Measurements from ENCODE around the gene SETD4. TPM values are rescaled to one million over a fixed set of nuclear protein-coding genes. Genes with fewer than 3 reads are reported as not detected.

Gene SETD4
- total RNA-seq, 1 donor from 2014 or later = 45.8 TPM

DNA sequence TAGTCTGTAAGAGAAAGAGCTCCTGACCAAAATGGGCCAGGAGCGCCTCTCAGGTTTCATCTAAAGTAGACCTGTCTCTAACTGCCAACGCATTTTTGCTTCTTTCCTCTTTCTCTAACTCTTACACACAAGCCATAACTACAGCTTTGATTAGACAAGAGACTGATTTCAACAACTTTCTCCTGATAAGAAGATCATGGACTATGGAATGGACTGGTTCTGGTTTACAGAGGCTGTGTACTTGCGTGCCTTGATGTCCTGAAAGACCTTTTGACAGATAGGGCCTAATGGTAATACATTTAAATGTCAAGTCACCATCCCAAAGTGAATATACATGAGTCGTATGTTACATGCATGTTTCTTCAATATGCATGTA lies 3.7 kb upstream of the SETD4 start:
- TF ChIP-seq, protein P1, sequence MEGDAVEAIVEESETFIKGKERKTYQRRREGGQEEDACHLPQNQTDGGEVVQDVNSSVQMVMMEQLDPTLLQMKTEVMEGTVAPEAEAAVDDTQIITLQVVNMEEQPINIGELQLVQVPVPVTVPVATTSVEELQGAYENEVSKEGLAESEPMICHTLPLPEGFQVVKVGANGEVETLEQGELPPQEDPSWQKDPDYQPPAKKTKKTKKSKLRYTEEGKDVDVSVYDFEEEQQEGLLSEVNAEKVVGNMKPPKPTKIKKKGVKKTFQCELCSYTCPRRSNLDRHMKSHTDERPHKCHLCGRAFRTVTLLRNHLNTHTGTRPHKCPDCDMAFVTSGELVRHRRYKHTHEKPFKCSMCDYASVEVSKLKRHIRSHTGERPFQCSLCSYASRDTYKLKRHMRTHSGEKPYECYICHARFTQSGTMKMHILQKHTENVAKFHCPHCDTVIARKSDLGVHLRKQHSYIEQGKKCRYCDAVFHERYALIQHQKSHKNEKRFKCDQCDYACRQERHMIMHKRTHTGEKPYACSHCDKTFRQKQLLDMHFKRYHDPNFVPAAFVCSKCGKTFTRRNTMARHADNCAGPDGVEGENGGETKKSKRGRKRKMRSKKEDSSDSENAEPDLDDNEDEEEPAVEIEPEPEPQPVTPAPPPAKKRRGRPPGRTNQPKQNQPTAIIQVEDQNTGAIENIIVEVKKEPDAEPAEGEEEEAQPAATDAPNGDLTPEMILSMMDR (IDR thresholded peaks at IDR 0.05; ENCODE audit: unreplicated experiment) = no peak
- H3K36me3 Mint-ChIP-seq (ENCODE audit: insufficient read depth) = peaks cover 3% of the 10 kb centered on the region
- no peak overlapping the region for H3K27ac Mint-ChIP-seq
- DNase-seq (ENCODE audit: low spot score, unreplicated experiment) = no peak
- H3K27me3 Mint-ChIP-seq = peaks cover 3% of the 10 kb centered on the region
- H3K9me3 Mint-ChIP-seq (ENCODE audit: low read depth) = peaks cover 4% of the 10 kb centered on the region
- H3K4me1 Mint-ChIP-seq (ENCODE audit: low read depth) = peaks cover 3% of the 10 kb centered on the region
- H3K4me3 Mint-ChIP-seq (ENCODE audit: low read depth) = no peak overlapping the region

DNA sequence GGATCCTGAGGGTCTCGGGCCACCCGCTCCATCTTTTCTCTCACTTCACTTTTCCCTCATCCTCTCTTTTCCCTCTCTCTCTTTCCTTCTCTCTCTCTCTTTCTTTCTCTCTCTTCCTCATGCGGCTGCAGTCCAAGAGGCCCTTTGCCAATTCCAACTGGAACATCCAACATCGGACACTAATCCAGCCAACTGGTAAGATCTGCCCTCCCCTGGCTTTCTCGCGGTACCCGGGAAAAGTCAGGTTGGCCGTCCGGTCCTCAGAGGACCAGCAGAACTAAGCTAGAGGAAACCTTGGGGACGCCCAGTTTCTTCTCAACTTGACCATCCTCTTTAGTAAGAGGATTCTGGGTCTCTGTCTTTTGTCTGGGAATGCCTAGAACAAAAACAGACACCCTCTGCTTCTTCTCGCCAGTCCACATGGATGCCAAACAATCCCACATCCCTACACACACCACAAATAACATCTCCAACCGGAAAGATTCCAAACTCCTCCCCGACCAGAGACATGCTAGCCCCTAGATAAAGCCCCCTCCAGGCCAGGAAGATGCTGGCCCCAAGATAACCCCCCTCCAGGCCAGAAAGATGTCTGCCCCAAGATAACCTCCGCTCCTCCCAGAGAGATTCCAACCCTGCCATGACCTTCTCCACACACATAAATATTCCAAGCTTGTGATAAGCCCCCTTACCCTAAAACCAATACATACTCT lies 3.2 kb upstream of the SETD4 start:
- Mint-ChIP-seq H3K4me1 (ENCODE audit: low read depth) (peaks cover 3% of the 10 kb centered on the region), H3K4me3 (ENCODE audit: low read depth) (no peak overlapping the region), H3K36me3 (ENCODE audit: insufficient read depth) (no peaks in the 10 kb centered on the region), H3K27me3 (peaks cover 3% of the 10 kb centered on the region), H3K27ac (no peak overlapping the region), H3K9me3 (ENCODE audit: low read depth) (no peaks in the 10 kb centered on the region)
- TF ChIP-seq, protein P1 (IDR thresholded peaks at IDR 0.05; ENCODE audit: unreplicated experiment) = no peak
- no peak for DNase-seq (ENCODE audit: low spot score, unreplicated experiment)

DNA sequence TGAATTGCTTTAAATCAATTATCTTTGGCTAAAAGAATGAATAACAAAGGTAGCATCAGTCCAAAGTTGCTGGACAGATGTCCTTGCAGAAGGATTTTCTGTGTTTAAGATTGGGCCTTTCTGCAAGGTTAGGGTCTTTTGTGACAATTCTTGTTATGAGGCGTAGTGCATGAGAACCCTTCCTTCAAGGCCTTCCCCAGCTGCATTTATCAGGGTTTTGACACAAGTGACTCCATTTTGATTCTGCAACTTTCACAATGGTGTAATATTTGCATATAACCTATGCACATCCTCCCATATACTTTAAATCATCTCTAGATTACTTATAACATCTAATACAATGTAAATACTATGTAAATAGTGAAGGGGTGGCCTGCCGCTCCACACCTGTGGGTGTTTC lies 1.1 kb upstream of the SETD4 start:
- no peak for DNase-seq (ENCODE audit: low spot score, unreplicated experiment)
- Mint-ChIP-seq H3K4me1 (ENCODE audit: low read depth) (peaks cover 8% of the 10 kb centered on the region), H3K27ac (no peak overlapping the region), H3K4me3 (ENCODE audit: low read depth) (peak overlapping the region; percentile 96), H3K9me3 (ENCODE audit: low read depth) (no peaks in the 10 kb centered on the region), H3K36me3 (ENCODE audit: insufficient read depth) (peaks cover 8% of the 10 kb centered on the region), H3K27me3 (peaks cover 3% of the 10 kb centered on the region)
- TF ChIP-seq, protein P1 (IDR thresholded peaks at IDR 0.05; ENCODE audit: unreplicated experiment) = no peak

DNA sequence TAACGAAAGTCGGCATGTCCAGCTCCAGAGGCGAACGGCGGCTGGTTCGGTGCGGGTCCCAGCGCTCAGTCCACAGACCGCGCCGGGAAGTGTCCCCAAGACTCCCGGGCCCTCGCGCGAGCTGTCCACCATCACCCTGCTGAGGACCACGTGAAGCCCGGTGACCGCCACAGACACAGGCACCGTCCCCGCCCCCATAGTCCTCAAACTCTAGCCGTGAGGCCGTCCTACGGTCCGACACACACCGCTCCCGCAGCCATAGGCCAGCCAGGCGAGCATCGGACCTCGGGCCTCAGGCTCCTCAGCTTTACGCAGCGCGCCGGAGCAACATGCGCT lies 535 bp downstream of the SETD4 start:
- H3K27ac Mint-ChIP-seq = peak overlapping the region; percentile 96
- H3K4me1 Mint-ChIP-seq (ENCODE audit: low read depth) = peaks cover 4% of the 10 kb centered on the region
- TF ChIP-seq, protein P1 (IDR thresholded peaks at IDR 0.05; ENCODE audit: unreplicated experiment) = no peak
- DNase-seq (ENCODE audit: low spot score, unreplicated experiment) = peak; percentile 37
- H3K4me3 Mint-ChIP-seq (ENCODE audit: low read depth) = peak overlapping the region; percentile 96
- peaks cover 3% of the 10 kb centered on the region for H3K27me3 Mint-ChIP-seq
- peaks cover 10% of the 10 kb centered on the region for H3K36me3 Mint-ChIP-seq (ENCODE audit: insufficient read depth)
- no peaks in the 10 kb centered on the region for H3K9me3 Mint-ChIP-seq (ENCODE audit: low read depth)

DNA sequence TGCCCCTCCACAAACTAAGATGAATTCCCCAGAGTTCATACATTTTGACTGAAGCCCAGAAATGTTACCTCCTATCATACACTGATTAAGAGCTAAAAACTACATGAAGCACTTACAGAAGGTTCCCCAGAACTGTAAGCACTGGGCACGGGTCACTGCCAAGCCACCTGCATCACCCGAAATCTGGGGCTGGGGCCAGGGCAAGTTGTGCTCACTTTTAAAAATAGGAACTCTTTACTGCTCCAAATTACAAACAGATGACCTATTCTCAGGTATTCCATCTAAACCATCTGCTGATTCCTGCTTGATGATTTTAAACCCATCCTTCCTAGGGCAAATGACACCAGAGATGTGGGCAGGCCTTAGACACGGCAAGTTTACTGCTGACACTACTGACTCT lies 4.8 kb downstream of the SETD4 start:
- no peaks in the 10 kb centered on the region for H3K9me3 Mint-ChIP-seq (ENCODE audit: low read depth)
- TF ChIP-seq, protein P1 (IDR thresholded peaks at IDR 0.05; ENCODE audit: unreplicated experiment) = no peak
- H3K4me3 Mint-ChIP-seq (ENCODE audit: low read depth) = no peak overlapping the region
- H3K27me3 Mint-ChIP-seq = no peaks in the 10 kb centered on the region
- H3K36me3 Mint-ChIP-seq (ENCODE audit: insufficient read depth) = peaks cover 16% of the 10 kb centered on the region
- DNase-seq (ENCODE audit: low spot score, unreplicated experiment) = no peak
- H3K4me1 Mint-ChIP-seq (ENCODE audit: low read depth) = peaks cover 4% of the 10 kb centered on the region
- H3K27ac Mint-ChIP-seq = no peak overlapping the region

All from progenitor cell of endocrine pancreas (in vitro differentiated cells).